Measurements from ENCODE around the gene CTIF.

Gene CTIF

DNA sequence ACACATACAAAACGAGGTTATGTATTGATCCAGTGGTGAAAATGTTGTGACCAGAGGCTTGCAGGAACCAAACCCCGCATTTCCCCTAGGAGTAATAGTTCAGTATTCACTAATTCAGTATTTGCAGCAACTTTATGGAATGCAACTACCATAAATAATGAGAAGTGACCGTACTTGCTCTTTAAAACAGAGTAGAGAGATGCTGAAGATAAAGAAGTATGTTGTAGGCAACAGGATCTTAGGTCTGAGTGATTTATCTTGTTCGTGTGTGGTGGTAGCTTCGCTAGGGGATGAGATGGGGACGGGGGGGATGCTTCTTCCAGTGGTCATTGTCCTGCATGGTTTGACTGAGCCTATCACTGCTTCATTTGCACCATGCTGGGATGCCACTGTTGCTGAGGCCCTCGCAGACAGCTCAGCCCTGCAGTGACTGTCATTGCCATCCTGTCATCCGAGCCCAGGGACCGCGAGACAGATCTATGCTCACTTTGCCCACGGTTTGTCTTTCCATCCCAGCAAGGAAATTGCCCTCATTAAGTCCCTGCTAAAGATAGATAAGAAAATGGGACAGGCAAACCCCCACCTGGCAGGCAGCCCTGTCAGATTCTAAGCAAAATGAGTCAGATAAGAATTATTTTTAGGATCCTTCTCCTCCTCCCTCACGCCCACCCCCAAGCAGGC, 181.3 kb downstream of the CTIF start:
- Histone ChIP-seq H3K4me3 (ENCODE audit: low read length) (no peak overlapping the region), H3K36me3 (ENCODE audit: control insufficient read depth, insufficient read depth, low read length) (no peaks in the 10 kb centered on the region), H3K27me3 (ENCODE audit: control insufficient read depth, insufficient read depth, low read length) (no peaks in the 10 kb centered on the region), H3K9me3 (ENCODE audit: control insufficient read depth, insufficient read depth, low read length) (no peaks in the 10 kb centered on the region), H3K4me1 (ENCODE audit: control insufficient read depth, insufficient read depth, low read length) (no peaks in the 10 kb centered on the region), H3K27ac (ENCODE audit: low read length) (no peak overlapping the region)
- WGBS (ENCODE audit: insufficient coverage, insufficient read length) = no CpG with 5 or more reads among the region's 12 CpGs
- no peak for DNase-seq (ENCODE audit: low read depth, low spot score)

DNA sequence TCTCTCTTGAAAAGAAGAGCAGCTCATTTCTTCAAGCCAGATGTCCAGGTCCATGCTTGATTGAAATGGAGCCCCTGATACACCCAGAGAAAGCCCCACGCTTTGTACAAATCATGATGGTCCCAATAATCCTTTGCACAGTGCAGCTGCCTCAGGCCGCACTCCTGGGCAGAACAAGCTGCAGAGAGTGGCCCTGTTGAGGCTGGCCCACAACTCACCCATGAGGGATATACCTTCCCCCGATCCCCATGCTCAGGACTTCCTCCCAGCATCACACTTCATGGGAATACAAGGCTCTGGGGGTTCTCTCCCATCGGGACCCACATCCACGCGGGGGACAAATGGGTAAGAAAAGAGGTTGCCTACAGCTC, 181.8 kb downstream of the CTIF start:
- no peaks in the 10 kb centered on the region for H3K36me3 ChIP-seq (ENCODE audit: control insufficient read depth, insufficient read depth, low read length)
- no peaks in the 10 kb centered on the region for H3K9me3 ChIP-seq (ENCODE audit: control insufficient read depth, insufficient read depth, low read length)
- no peaks in the 10 kb centered on the region for H3K4me1 ChIP-seq (ENCODE audit: control insufficient read depth, insufficient read depth, low read length)
- no peak for DNase-seq (ENCODE audit: low read depth, low spot score)
- H3K4me3 ChIP-seq (ENCODE audit: low read length) = no peak overlapping the region
- no peaks in the 10 kb centered on the region for H3K27me3 ChIP-seq (ENCODE audit: control insufficient read depth, insufficient read depth, low read length)
- no CpG with 5 or more reads among the region's 6 CpGs for WGBS (ENCODE audit: insufficient coverage, insufficient read length)
- no peak overlapping the region for H3K27ac ChIP-seq (ENCODE audit: low read length)

DNA sequence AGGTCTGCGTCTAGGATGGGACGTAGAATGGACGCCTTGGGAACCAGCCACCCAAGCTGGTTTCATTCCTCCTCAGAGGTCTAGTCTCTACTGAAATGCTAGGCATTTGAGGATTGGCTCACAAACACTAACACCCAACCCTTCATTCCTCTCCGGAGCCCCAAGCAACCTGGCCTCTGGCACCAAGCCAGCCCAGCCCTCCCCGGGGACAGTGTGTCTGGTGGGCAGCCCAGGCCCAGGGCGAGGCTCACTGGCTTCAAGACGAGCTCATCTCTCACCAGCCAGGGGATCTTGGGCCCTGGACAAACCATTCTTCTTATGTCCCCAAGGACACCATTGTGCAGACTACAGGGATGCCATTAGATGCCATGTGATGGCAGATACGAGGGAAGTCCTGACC, 182.5 kb downstream of the CTIF start:
- Histone ChIP-seq H3K27ac (ENCODE audit: low read length) (no peak overlapping the region), H3K36me3 (ENCODE audit: control insufficient read depth, insufficient read depth, low read length) (no peaks in the 10 kb centered on the region), H3K4me3 (ENCODE audit: low read length) (no peak overlapping the region), H3K4me1 (ENCODE audit: control insufficient read depth, insufficient read depth, low read length) (no peaks in the 10 kb centered on the region), H3K27me3 (ENCODE audit: control insufficient read depth, insufficient read depth, low read length) (no peaks in the 10 kb centered on the region), H3K9me3 (ENCODE audit: control insufficient read depth, insufficient read depth, low read length) (no peaks in the 10 kb centered on the region)
- DNase-seq (ENCODE audit: low read depth, low spot score) = no peak
- no CpG with 5 or more reads among the region's 8 CpGs for WGBS (ENCODE audit: insufficient coverage, insufficient read length)

DNA sequence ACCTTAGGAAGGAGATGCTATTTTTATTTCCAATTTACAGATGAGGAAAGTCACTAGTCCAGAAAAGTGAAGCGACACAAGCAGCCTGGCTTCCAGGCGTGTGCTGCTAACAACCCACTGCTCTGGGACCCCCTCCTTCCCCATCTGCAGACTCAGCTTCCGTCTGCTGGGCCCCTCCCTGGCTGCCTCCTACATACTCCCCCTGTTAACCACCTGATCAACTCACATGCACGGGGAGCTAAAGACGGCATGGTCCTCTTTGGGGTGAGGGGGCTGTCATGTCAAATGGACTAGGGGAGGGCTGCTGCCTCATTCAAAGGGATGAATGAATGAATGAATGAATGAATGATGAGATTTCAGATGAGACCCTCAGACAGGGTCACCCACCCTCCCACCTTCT, 184.2 kb downstream of the CTIF start:
- Histone ChIP-seq H3K9me3 (ENCODE audit: control insufficient read depth, insufficient read depth, low read length) (no peaks in the 10 kb centered on the region), H3K36me3 (ENCODE audit: control insufficient read depth, insufficient read depth, low read length) (no peaks in the 10 kb centered on the region), H3K4me1 (ENCODE audit: control insufficient read depth, insufficient read depth, low read length) (no peaks in the 10 kb centered on the region), H3K27me3 (ENCODE audit: control insufficient read depth, insufficient read depth, low read length) (no peaks in the 10 kb centered on the region), H3K4me3 (ENCODE audit: low read length) (no peak overlapping the region), H3K27ac (ENCODE audit: low read length) (no peak overlapping the region)
- WGBS (ENCODE audit: insufficient coverage, insufficient read length) = no CpG with 5 or more reads among the region's 5 CpGs
- DNase-seq (ENCODE audit: low read depth, low spot score) = no peak

DNA sequence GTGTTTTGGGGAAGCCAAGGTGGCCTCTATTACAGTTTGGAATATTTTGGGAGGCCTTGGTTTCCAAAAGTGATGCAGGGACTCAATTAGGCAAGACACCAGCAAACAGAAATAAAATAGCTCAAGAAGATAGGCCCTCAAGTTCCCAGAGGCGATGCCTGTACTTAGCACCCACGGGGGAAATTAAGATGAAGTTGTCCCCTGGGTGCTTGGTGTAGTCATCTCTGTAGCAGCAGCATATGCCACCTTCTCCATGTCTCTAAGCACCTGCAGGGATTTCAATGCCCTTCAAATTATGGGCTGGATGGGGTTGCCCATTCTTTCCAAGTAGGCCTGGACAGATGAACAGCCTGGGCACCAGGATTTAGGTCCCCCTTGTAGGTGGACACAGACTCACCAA, 185.0 kb downstream of the CTIF start:
- no peak overlapping the region for H3K4me3 ChIP-seq (ENCODE audit: low read length)
- no peak overlapping the region for H3K27ac ChIP-seq (ENCODE audit: low read length)
- no peak for DNase-seq (ENCODE audit: low read depth, low spot score)
- no peaks in the 10 kb centered on the region for H3K36me3 ChIP-seq (ENCODE audit: control insufficient read depth, insufficient read depth, low read length)
- H3K27me3 ChIP-seq (ENCODE audit: control insufficient read depth, insufficient read depth, low read length) = no peaks in the 10 kb centered on the region
- H3K4me1 ChIP-seq (ENCODE audit: control insufficient read depth, insufficient read depth, low read length) = no peaks in the 10 kb centered on the region
- no peaks in the 10 kb centered on the region for H3K9me3 ChIP-seq (ENCODE audit: control insufficient read depth, insufficient read depth, low read length)
- WGBS (ENCODE audit: insufficient coverage, insufficient read length) = no CpG with 5 or more reads among the region's 2 CpGs

DNA sequence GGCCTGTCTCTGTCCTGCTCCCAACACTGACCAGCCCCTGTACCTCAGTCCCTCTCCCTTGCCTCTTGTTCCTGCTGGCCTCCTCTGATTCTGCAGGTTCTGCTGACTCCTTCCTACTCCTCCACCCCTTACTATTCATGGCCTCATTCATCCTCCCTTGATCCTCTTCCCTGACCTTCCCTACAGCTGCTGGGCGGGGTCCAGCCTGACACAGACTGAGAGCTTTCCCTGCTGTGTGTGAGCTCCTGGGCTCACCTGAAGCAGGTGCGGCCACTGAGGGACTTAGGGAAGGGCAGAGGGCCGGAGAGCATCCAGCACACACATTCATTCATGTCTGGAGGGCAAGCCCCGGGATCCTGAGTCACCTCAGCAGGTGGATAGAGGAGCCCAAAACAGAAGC, 185.6 kb downstream of the CTIF start:
- Histone ChIP-seq H3K27ac (ENCODE audit: low read length) (no peak overlapping the region), H3K4me3 (ENCODE audit: low read length) (no peak overlapping the region), H3K4me1 (ENCODE audit: control insufficient read depth, insufficient read depth, low read length) (no peaks in the 10 kb centered on the region), H3K27me3 (ENCODE audit: control insufficient read depth, insufficient read depth, low read length) (no peaks in the 10 kb centered on the region), H3K9me3 (ENCODE audit: control insufficient read depth, insufficient read depth, low read length) (no peaks in the 10 kb centered on the region), H3K36me3 (ENCODE audit: control insufficient read depth, insufficient read depth, low read length) (no peaks in the 10 kb centered on the region)
- no CpG with 5 or more reads among the region's 4 CpGs for WGBS (ENCODE audit: insufficient coverage, insufficient read length)
- DNase-seq (ENCODE audit: low read depth, low spot score) = no peak

DNA sequence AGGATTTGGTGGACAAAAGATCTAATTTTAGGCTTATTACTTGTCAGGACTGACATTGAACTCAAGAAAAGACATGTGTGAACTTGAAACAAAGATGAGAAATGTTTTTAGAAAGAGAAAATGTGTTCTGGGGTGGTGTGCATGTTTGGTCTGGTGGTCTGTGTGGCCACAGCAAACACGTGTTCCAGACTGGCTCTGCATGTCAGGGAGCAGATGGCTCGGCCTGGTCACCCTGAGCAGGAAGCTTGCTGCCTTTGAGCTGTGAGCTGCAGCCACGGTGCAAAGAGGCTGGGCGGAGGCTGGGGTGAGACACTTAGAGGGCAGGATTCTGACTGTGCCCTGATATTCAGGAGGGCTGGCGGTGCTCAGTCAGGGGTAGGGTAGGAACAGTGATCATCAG, 186.1 kb downstream of the CTIF start:
- WGBS (ENCODE audit: insufficient coverage, insufficient read length) = no CpG with 5 or more reads among the region's 5 CpGs
- no peak for DNase-seq (ENCODE audit: low read depth, low spot score)
- Histone ChIP-seq H3K4me3 (ENCODE audit: low read length) (no peak overlapping the region), H3K27ac (ENCODE audit: low read length) (no peak overlapping the region), H3K4me1 (ENCODE audit: control insufficient read depth, insufficient read depth, low read length) (no peaks in the 10 kb centered on the region), H3K9me3 (ENCODE audit: control insufficient read depth, insufficient read depth, low read length) (no peaks in the 10 kb centered on the region), H3K27me3 (ENCODE audit: control insufficient read depth, insufficient read depth, low read length) (no peaks in the 10 kb centered on the region), H3K36me3 (ENCODE audit: control insufficient read depth, insufficient read depth, low read length) (no peaks in the 10 kb centered on the region)

DNA sequence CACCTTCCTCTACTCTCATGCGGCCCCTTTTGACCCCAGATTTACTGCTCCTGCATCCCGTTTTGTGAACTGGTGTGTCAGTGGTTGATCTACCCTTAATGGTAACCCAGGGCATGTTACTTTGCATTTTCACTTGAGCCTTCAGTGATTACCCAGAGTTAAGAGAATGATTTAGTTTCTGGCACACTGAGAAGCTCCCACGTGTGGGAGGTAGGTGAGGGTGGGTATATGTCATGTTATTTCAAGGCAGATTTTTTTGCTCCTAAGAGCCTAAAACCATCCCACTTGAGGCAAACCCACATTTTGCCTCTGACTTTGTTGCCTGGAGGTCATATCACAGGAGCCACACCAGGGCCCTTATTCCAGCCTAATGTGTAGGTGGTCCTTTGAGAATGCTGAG, 186.7 kb downstream of the CTIF start:
- no peak overlapping the region for H3K27ac ChIP-seq (ENCODE audit: low read length)
- no peaks in the 10 kb centered on the region for H3K4me1 ChIP-seq (ENCODE audit: control insufficient read depth, insufficient read depth, low read length)
- H3K9me3 ChIP-seq (ENCODE audit: control insufficient read depth, insufficient read depth, low read length) = no peaks in the 10 kb centered on the region
- H3K27me3 ChIP-seq (ENCODE audit: control insufficient read depth, insufficient read depth, low read length) = no peaks in the 10 kb centered on the region
- no peaks in the 10 kb centered on the region for H3K36me3 ChIP-seq (ENCODE audit: control insufficient read depth, insufficient read depth, low read length)
- no CpG with 5 or more reads among the region's 3 CpGs for WGBS (ENCODE audit: insufficient coverage, insufficient read length)
- H3K4me3 ChIP-seq (ENCODE audit: low read length) = no peak overlapping the region
- no peak for DNase-seq (ENCODE audit: low read depth, low spot score)

DNA sequence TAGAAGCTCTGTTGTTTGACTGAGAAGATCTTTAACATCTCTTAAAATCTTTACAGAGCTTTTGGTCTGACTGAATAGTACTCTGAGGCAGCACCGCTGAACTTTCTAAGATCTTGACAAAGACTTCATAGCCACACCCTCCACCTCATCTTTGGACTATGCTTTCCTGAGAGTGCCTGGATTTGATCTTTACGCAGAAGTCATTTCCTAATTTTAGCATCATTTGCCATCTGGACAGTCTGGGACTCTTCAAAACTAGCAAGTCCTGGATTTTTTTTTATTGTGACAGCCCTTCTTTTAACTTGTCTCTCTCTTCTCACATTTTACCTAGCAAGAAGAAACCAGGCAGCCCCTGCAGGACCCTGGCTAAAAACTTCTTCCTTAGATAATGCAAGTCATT, 188.8 kb downstream of the CTIF start:
- no peak overlapping the region for H3K27ac ChIP-seq (ENCODE audit: low read length)
- H3K4me3 ChIP-seq (ENCODE audit: low read length) = no peak overlapping the region
- DNase-seq (ENCODE audit: low read depth, low spot score) = no peak
- no CpG with 5 or more reads among the region's 2 CpGs for WGBS (ENCODE audit: insufficient coverage, insufficient read length)
- H3K9me3 ChIP-seq (ENCODE audit: control insufficient read depth, insufficient read depth, low read length) = no peaks in the 10 kb centered on the region
- no peaks in the 10 kb centered on the region for H3K36me3 ChIP-seq (ENCODE audit: control insufficient read depth, insufficient read depth, low read length)
- no peaks in the 10 kb centered on the region for H3K27me3 ChIP-seq (ENCODE audit: control insufficient read depth, insufficient read depth, low read length)
- H3K4me1 ChIP-seq (ENCODE audit: control insufficient read depth, insufficient read depth, low read length) = no peaks in the 10 kb centered on the region

DNA sequence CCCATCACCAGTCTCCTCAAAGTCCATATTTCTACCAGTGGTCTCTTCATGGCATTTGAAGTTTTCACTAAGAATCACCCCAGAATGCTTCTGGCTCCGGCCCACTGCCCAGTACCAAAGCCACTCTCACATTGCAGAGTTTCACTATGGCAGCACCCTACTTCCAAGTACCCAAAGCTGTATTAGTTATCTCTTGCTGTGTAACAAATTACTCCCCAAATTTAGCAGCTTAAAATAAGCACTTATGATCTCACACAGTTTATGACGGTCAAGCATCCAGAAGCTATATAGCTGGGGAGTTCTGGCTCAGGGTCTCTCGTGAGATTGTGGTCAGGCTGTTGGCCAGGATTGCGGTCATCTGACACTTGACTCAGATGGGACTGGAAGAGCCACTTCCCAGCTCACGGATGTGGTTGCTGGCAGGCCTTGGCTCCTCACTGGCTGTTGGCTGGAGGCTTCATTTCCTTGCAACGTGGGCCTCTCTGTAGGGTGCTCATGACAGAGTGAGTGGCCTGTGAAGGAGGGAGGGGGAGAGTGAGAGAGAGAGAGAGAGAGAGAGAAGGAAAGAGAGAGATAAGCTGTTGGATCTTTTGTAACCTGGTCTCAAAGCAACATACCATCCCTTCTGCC, 189.5 kb downstream of the CTIF start:
- Histone ChIP-seq H3K27ac (ENCODE audit: low read length) (no peak overlapping the region), H3K4me1 (ENCODE audit: control insufficient read depth, insufficient read depth, low read length) (no peaks in the 10 kb centered on the region)

DNA sequence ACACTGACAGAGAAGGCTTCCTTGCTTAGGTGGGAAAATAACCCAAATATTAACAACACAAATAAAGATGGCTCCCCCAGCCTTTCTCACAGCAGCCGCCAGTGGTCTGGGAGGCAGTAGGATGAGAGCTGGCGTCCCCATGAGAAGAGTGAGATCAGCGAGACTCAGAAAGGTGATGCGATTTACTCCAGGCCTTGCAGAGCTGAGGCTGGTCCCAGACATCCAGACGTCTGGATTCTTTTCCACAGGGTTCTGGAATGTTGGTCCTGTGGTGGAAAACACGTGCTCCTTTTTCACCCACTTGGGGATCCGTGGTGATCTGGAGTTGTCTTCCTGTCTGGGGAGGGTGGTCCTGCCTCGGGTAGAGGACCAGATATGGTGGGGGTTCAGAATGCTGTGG, 190.6 kb downstream of the CTIF start:
- Histone ChIP-seq H3K27me3 (ENCODE audit: control insufficient read depth, insufficient read depth, low read length) (no peaks in the 10 kb centered on the region), H3K4me1 (ENCODE audit: control insufficient read depth, insufficient read depth, low read length) (no peaks in the 10 kb centered on the region), H3K27ac (ENCODE audit: low read length) (no peak overlapping the region), H3K36me3 (ENCODE audit: control insufficient read depth, insufficient read depth, low read length) (no peaks in the 10 kb centered on the region), H3K4me3 (ENCODE audit: low read length) (no peak overlapping the region), H3K9me3 (ENCODE audit: control insufficient read depth, insufficient read depth, low read length) (no peaks in the 10 kb centered on the region)
- no CpG with 5 or more reads among the region's 8 CpGs for WGBS (ENCODE audit: insufficient coverage, insufficient read length)
- DNase-seq (ENCODE audit: low read depth, low spot score) = no peak

More for the DNA sequence above, 189.5 kb downstream of the CTIF start:
- Histone ChIP-seq H3K4me3 (ENCODE audit: low read length) (no peak overlapping the region), H3K9me3 (ENCODE audit: control insufficient read depth, insufficient read depth, low read length) (no peaks in the 10 kb centered on the region), H3K27me3 (ENCODE audit: control insufficient read depth, insufficient read depth, low read length) (no peaks in the 10 kb centered on the region), H3K36me3 (ENCODE audit: control insufficient read depth, insufficient read depth, low read length) (no peaks in the 10 kb centered on the region)
- WGBS (ENCODE audit: insufficient coverage, insufficient read length) = no CpG with 5 or more reads among the region's 6 CpGs
- DNase-seq (ENCODE audit: low read depth, low spot score) = no peak

All from iPS DF 6.9 (cell line).